Nephron progenitor cell (in vitro differentiated cells): ENCODE data around the gene NINJ2.
A peak's percentile ranks its signal among the peaks of the same experiment; 100 is the strongest.

Experiments
- DNase-seq: peaks from one replicate; pipeline ENCODE4 v3.0.0; 2021
- H3K27ac Mint-ChIP-seq: 2 replicates; pipeline ENCODE4 v1.8.0; 2021; ENCODE audit warnings: mild to moderate bottlenecking, moderate library complexity, mixed read lengths
- H3K27me3 Mint-ChIP-seq: 2 replicates; pipeline ENCODE4 v1.8.0; 2021; ENCODE audit warnings: mild to moderate bottlenecking, low read depth, mixed read lengths; ENCODE audit not compliant: poor library complexity
- H3K36me3 Mint-ChIP-seq: 2 replicates; pipeline ENCODE4 v1.8.0; 2021; ENCODE audit warnings: low read depth, mixed read lengths
- H3K4me1 Mint-ChIP-seq: 2 replicates; pipeline ENCODE4 v1.8.0; 2021; ENCODE audit warnings: mixed read lengths
- H3K4me3 Mint-ChIP-seq: 2 replicates; pipeline ENCODE4 v1.8.0; 2021; ENCODE audit warnings: mild to moderate bottlenecking, moderate library complexity, mixed read lengths
- H3K9me3 Mint-ChIP-seq: 2 replicates; pipeline ENCODE4 v1.8.0; 2021; ENCODE audit warnings: mild to moderate bottlenecking, moderate library complexity, mixed read lengths
- CTCF ChIP-seq: fragments of 200-600 bp; sonication (generic); IDR thresholded peaks from 2 replicates; pipeline ENCODE4 v1.5.0; 2021; ENCODE audit warnings: antibody characterized with exemption

Gene NINJ2

GRCh38 chr12:623865-624372, 39.3 kb downstream of the NINJ2 start:
- DNase-seq, result no peak
- no peak for TF ChIP-seq CTCF
- H3K36me3 Mint-ChIP-seq, result no peaks in the 10 kb centered on the region
- H3K27me3 Mint-ChIP-seq, result peaks cover 5% of the 10 kb centered on the region
- no peak overlapping the region for H3K27ac Mint-ChIP-seq
- H3K4me1 Mint-ChIP-seq, result peaks cover 36% of the 10 kb centered on the region
- no peak overlapping the region for H3K4me3 Mint-ChIP-seq
- H3K9me3 Mint-ChIP-seq, result no peaks in the 10 kb centered on the region

GRCh38 chr12:623172-623864, 39.9 kb downstream of the NINJ2 start:
- Mint-ChIP-seq H3K9me3 (no peaks in the 10 kb centered on the region), H3K27ac (peak overlapping the region; percentile 79), H3K4me3 (no peak overlapping the region), H3K4me1 (peaks cover 33% of the 10 kb centered on the region), H3K27me3 (peaks cover 5% of the 10 kb centered on the region), H3K36me3 (no peaks in the 10 kb centered on the region)
- no peak for DNase-seq
- TF ChIP-seq CTCF, result no peak

GRCh38 chr12:622416-622815, 40.8 kb downstream of the NINJ2 start:
- no peak for DNase-seq
- no peak overlapping the region for H3K4me3 Mint-ChIP-seq
- no peaks in the 10 kb centered on the region for H3K36me3 Mint-ChIP-seq
- TF ChIP-seq CTCF, result no peak
- no peaks in the 10 kb centered on the region for H3K9me3 Mint-ChIP-seq
- peaks cover 10% of the 10 kb centered on the region for H3K27me3 Mint-ChIP-seq
- peaks cover 28% of the 10 kb centered on the region for H3K4me1 Mint-ChIP-seq
- H3K27ac Mint-ChIP-seq, result no peak overlapping the region

GRCh38 chr12:619346-619745, 43.9 kb downstream of the NINJ2 start:
- H3K9me3 Mint-ChIP-seq, result no peaks in the 10 kb centered on the region
- DNase-seq, result no peak
- peaks cover 45% of the 10 kb centered on the region for H3K4me1 Mint-ChIP-seq
- peaks cover 17% of the 10 kb centered on the region for H3K27me3 Mint-ChIP-seq
- no peak for TF ChIP-seq CTCF
- H3K4me3 Mint-ChIP-seq, result no peak overlapping the region
- H3K36me3 Mint-ChIP-seq, result no peaks in the 10 kb centered on the region
- no peak overlapping the region for H3K27ac Mint-ChIP-seq

GRCh38 chr12:618605-619004, 44.6 kb downstream of the NINJ2 start:
- Mint-ChIP-seq H3K4me1 (peaks cover 45% of the 10 kb centered on the region), H3K9me3 (no peaks in the 10 kb centered on the region), H3K36me3 (no peaks in the 10 kb centered on the region), H3K4me3 (no peak overlapping the region), H3K27ac (no peak overlapping the region), H3K27me3 (peaks cover 17% of the 10 kb centered on the region)
- DNase-seq, result no peak
- TF ChIP-seq CTCF, result no peak
